Mucosa of rectum (tissue), 2 donors: ENCODE data around the gene KIAA0753.
A peak's percentile ranks its signal among the peaks of the same experiment; 100 is the strongest.

Source experiments
- H3K27ac ChIP-seq, 2 donors: one replicate each; pipeline ENCODE4 v1.7.0; 2013; ENCODE audit warnings: inconsistent platforms in 2 of 2, low read depth in 2 of 2, low read length in 2 of 2
- H3K27me3 ChIP-seq, 2 donors: one replicate each; pipeline ENCODE4 v1.7.0; 2013; ENCODE audit warnings: low read length in 2 of 2; ENCODE audit not compliant: control insufficient read depth in 2 of 2, insufficient read depth in 2 of 2
- H3K36me3 ChIP-seq, 2 donors: one replicate each; pipeline ENCODE4 v1.7.0; 2013; ENCODE audit warnings: low read length in 2 of 2; ENCODE audit not compliant: control insufficient read depth in 2 of 2, insufficient read depth in 2 of 2
- H3K4me1 ChIP-seq, 2 donors: one replicate each; pipeline ENCODE4 v1.7.0; 2013; ENCODE audit warnings: low read length in 2 of 2, mild to moderate bottlenecking in 1 of 2; ENCODE audit not compliant: control insufficient read depth in 2 of 2, insufficient read depth in 2 of 2
- H3K4me3 ChIP-seq, 2 donors: one replicate each; pipeline ENCODE4 v1.7.0; 2013; ENCODE audit warnings: low read length in 2 of 2
- H3K9ac ChIP-seq, 2 donors: one replicate each; pipeline ENCODE4 v1.7.0; 2013; ENCODE audit warnings: low read length in 2 of 2, low read depth in 1 of 2, mild to moderate bottlenecking in 1 of 2
- H3K9me3 ChIP-seq, 2 donors: one replicate each; pipeline ENCODE4 v1.7.0; 2013; ENCODE audit warnings: low read length in 2 of 2; ENCODE audit not compliant: control insufficient read depth in 2 of 2
- donor health status: healthy.
- donor health status: Normal muscosa, but diverticular disease.

The KIAA0753 gene

GRCh38 chr17:6643451-6644125 lies 3.1 kb upstream of the KIAA0753 start:
- Histone ChIP-seq H3K27ac (no peak overlapping the region), H3K9me3 (no peaks in the 10 kb centered on the region), H3K9ac (no peak overlapping the region), H3K4me1 (peaks cover 13 to 23% of the 10 kb centered on the region in 2 donors), H3K4me3 (no peak overlapping the region), H3K27me3 (no peaks in the 10 kb centered on the region), H3K36me3 (peaks cover 18 to 32% of the 10 kb centered on the region in 2 donors)

GRCh38 chr17:6642592-6642991 lies 2.1 kb upstream of the KIAA0753 start:
- H3K9ac ChIP-seq, result no peak overlapping the region
- peaks cover 13 to 23% of the 10 kb centered on the region in 2 donors for H3K4me1 ChIP-seq
- H3K9me3 ChIP-seq, result no peaks in the 10 kb centered on the region
- H3K27ac ChIP-seq, result no peak overlapping the region
- H3K27me3 ChIP-seq, result no peaks in the 10 kb centered on the region
- H3K4me3 ChIP-seq, result peak overlapping the region in 1 of 2 donors; percentile 10
- H3K36me3 ChIP-seq, result peaks cover 13 to 32% of the 10 kb centered on the region in 2 donors

- Histone ChIP-seq H3K9ac (peak overlapping the region; percentile 85 to 97), H3K36me3 (peaks cover 6 to 30% of the 10 kb centered on the region in 2 donors), H3K27me3 (no peaks in the 10 kb centered on the region), H3K27ac (peak overlapping the region; percentile 85 to 94), H3K4me3 (peak overlapping the region; percentile 91 to 94), H3K4me1 (peaks cover 13 to 25% of the 10 kb centered on the region in 2 donors), H3K9me3 (no peaks in the 10 kb centered on the region)
These were observed 844 bp upstream of the KIAA0753 start for GRCh38 chr17:6641247-6641863.

GRCh38 chr17:6639586-6640535 lies 650 bp downstream of the KIAA0753 start:
- Histone ChIP-seq H3K4me3 (peak overlapping the region; percentile 91 to 94), H3K36me3 (peaks cover 2 to 22% of the 10 kb centered on the region in 2 donors), H3K27ac (peak overlapping the region; percentile 85 to 94), H3K27me3 (no peaks in the 10 kb centered on the region), H3K4me1 (peaks cover 18 to 31% of the 10 kb centered on the region in 2 donors), H3K9ac (peak overlapping the region; percentile 85 to 97), H3K9me3 (no peaks in the 10 kb centered on the region)

GRCh38 chr17:6639014-6639585 lies 1.4 kb downstream of the KIAA0753 start:
- Histone ChIP-seq H3K4me1 (peaks cover 18 to 31% of the 10 kb centered on the region in 2 donors), H3K9ac (peak overlapping the region; percentile 66 to 85), H3K27me3 (no peaks in the 10 kb centered on the region), H3K4me3 (peak overlapping the region; percentile 91 to 94), H3K36me3 (peaks cover 2 to 14% of the 10 kb centered on the region in 2 donors), H3K27ac (no peak overlapping the region), H3K9me3 (no peaks in the 10 kb centered on the region)

GRCh38 chr17:6638046-6638908 lies 2.2 kb downstream of the KIAA0753 start:
- H3K27ac ChIP-seq, result no peak overlapping the region
- H3K9ac ChIP-seq, result no peak overlapping the region
- H3K27me3 ChIP-seq, result no peaks in the 10 kb centered on the region
- H3K4me3 ChIP-seq, result peak overlapping the region in 1 of 2 donors; percentile 94
- peaks cover 2 to 14% of the 10 kb centered on the region in 2 donors for H3K36me3 ChIP-seq
- H3K9me3 ChIP-seq, result no peaks in the 10 kb centered on the region
- peaks cover 18 to 31% of the 10 kb centered on the region in 2 donors for H3K4me1 ChIP-seq

GRCh38 chr17:6637458-6637840 lies 3.1 kb downstream of the KIAA0753 start:
- H3K9ac ChIP-seq, result no peak overlapping the region
- H3K4me1 ChIP-seq, result peaks cover 18 to 30% of the 10 kb centered on the region in 2 donors
- no peak overlapping the region for H3K27ac ChIP-seq
- peaks cover 3 to 17% of the 10 kb centered on the region in 2 donors for H3K36me3 ChIP-seq
- no peak overlapping the region for H3K4me3 ChIP-seq
- no peaks in the 10 kb centered on the region for H3K9me3 ChIP-seq
- H3K27me3 ChIP-seq, result no peaks in the 10 kb centered on the region

- H3K36me3 ChIP-seq, result peaks cover 9 to 20% of the 10 kb centered on the region in 2 donors
- H3K4me3 ChIP-seq, result no peak overlapping the region
- no peaks in the 10 kb centered on the region for H3K9me3 ChIP-seq
- no peaks in the 10 kb centered on the region for H3K27me3 ChIP-seq
- H3K4me1 ChIP-seq, result peaks cover 17 to 24% of the 10 kb centered on the region in 2 donors
- no peak overlapping the region for H3K27ac ChIP-seq
- no peak overlapping the region for H3K9ac ChIP-seq
These were observed 3.7 kb downstream of the KIAA0753 start for GRCh38 chr17:6636616-6637457.
